ENCODE measurements around the gene KNTC1.

- TF ChIP-seq CTCF (conservative IDR thresholded peaks at IDR 0.05; ENCODE audit: low read length) (no peak), EZH2phosphoT487 (IDR thresholded peaks at IDR 0.05; ENCODE audit: borderline replicate concordance, low read depth, low read length) (no peak)
These were observed 40.1 kb upstream of the KNTC1 start for GRCh38 chr12:122486805-122487426.
